Esophagus mucosa (tissue), 1 donor: ENCODE results near the gene LILRA1. TPM values are rescaled to one million over a fixed set of nuclear protein-coding genes. Genes with fewer than 3 reads are reported as not detected.
"Not testable (repeated sequence)": the region's sequence is repeated elsewhere in the genome, so short reads cannot be mapped to it uniquely, and the experiment has no call there.

Experiments
- ATAC-seq: fragments of 200-7000 bp; cut with Tn5 transposase; one replicate; pipeline ENCODE4 v1.9.1; 2020
- total RNA-seq: library from RNA; stranded (reverse); gene quantifications from one replicate; pipeline ENCODE4 v1.2.4, GENCODE V29; 2023
- donor health status: DM: yes; HTN: yes; CAD: no.

Gene LILRA1
- total RNA-seq, 1 donor from 2014 or later = 0.16 TPM

- not testable (repeated sequence) for ATAC-seq
These were observed 15.2 kb upstream of the LILRA1 start for GRCh38 chr19:54578268-54578667.

GRCh38 chr19:54586397-54586796, 7.0 kb upstream of the LILRA1 start:
- ATAC-seq = no peak

DNA sequence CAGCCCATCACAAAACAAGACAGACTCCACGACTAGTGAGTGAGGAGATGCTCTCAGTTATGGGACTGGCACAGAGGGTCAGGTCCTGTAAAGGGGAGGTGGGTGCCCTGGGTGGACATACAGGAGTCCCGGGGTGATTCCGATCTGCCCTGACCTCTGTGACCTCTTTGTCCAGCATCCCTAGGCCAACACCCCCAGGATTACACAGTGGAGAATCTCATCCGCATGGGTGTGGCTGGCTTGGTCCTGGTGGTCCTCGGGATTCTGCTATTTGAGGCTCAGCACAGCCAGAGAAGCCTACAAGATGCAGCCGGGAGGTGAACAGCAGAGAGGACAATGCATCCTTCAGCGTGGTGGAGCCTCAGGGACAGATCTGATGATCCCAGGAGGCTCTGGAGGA, 6.4 kb upstream of the LILRA1 start:
- no peak for ATAC-seq

DNA sequence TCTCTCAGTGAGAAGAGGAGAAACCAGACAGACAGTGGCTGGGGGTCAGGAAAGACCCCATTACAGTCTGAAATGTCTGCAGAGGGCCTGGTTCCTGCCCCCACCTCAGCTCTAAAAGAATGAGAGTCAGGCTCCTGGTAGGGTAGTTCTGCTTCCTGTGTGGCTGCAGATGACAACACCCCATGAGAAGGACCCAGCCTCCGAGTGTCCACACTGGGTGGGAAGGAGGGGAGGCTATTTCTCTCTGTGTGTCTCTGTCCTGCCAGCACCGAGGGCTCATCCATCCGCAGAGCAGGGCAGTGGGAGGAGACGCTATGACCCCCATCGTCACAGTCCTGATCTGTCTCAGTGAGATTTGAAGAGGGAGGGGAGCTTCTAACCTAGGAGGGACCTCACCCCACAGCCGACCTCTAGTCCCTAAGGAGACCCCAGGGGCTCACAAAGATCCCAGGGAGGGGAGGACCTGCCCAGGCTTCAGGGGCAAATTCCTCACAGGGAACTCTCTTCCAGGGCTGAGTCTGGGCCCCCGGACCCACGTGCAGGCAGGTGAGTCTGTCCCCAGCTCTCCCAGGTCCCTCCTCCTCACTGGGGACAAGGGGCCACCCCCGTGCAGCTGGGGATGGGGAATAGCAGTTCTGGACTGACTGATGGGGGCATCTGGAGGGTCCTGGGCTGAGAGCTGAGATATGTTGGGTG, 647 bp downstream of the LILRA1 start:
- ATAC-seq = not testable (repeated sequence)

DNA sequence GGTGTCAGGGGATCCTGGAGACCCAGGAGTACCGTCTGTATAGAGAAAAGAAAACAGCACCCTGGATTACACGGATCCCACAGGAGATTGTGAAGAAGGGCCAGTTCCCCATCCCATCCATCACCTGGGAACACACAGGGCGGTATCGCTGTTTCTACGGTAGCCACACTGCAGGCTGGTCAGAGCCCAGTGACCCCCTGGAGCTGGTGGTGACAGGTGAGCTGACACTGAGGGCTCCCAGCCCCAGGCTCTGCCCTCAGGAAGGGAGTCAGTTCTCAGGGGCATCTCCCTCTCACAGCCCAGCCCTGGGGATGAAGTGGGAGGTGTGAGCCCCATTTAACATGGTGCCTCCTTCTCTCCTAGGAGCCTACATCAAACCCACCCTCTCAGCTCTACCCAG, 1.3 kb downstream of the LILRA1 start:
- no peak for ATAC-seq

DNA sequence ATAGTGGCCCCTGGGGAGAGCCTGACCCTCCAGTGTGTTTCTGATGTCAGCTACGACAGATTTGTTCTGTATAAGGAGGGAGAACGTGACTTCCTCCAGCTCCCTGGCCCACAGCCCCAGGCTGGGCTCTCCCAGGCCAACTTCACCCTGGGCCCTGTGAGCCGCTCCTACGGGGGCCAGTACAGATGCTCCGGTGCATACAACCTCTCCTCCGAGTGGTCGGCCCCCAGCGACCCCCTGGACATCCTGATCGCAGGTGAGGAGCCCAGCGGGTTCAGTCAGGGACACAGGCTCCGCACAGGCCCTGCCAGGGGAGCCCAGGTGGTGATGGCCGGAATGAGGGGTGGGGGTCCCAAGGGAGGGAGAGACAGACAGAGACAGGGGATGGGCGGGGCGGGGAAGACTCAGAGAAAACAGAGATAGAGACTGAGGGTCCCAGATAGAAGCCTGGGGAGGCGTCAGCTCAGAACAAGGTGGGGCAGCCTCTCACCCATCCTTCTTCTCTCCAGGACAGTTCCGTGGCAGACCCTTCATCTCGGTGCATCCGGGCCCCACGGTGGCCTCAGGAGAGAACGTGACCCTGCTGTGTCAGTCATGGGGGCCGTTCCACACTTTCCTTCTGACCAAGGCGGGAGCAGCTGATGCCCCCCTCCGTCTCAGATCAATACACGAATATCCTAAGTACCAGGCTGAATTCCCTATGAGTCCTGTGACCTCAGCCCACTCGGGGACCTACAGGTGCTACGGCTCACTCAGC, 2.4 kb downstream of the LILRA1 start:
- ATAC-seq = not testable (repeated sequence)

- ATAC-seq = no peak
These were observed 6.8 kb downstream of the LILRA1 start for GRCh38 chr19:54600212-54600611.

DNA sequence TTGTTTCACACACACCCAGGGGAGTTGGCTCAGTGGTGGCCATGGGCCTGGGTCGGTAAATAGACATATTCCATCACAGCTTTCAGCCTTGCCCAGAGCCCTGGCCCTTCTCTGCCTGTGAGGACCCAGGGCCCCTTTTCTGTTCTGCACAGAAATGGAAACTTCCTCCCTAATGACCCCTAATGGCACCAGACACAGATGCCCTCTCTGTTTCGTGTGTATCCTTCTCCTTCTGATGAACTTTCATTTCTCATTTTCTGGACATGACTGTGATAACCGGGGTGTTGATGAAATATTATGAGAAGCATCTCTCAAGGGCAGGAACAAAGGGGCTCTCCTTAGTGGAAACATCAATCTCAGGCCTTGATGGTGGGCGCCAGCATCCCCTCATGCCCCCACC, 12.8 kb downstream of the LILRA1 start:
- ATAC-seq = no peak

DNA sequence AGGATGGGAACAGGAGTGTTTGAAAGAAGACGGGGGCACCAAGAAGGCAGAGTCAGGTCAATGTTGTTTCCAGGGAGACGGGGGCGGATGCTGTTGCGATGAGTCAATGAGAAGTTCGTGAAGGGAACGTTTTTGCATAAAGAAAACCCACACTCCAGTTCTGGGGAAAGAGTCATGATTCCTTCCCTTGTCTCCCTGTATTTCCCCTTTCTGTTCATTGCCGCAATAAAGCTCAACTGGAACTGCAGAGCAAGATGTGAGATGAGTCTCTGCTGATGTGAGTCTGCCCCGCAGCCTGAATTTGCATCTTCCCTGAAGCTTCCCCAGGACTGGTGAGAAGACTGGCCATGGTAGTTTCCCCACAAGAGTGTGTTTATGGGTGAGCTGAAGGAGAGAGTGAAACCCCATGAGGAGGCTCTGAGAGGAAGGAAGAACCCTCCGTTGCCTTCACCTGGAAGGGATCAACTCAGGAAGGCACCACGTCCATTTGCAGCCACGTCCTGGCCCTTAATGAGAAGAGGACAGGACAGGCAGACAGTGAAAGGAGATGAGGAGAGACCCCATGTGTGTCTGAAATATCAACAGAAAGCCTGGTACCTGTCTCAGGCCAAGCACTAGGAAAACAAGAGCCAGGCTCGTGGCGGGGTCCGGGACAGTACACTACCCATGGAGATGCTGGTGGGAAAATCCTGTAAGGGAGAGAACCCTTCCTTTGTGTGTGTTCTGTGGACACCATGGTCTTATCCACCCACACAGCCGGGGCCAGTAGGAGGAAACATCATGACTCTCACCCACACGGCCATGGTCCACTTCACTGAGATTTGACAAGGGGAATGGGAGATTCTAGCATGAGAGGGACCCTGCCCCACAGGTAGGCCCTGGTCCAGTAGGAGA, 13.7 kb downstream of the LILRA1 start:
- ATAC-seq = no peak

DNA sequence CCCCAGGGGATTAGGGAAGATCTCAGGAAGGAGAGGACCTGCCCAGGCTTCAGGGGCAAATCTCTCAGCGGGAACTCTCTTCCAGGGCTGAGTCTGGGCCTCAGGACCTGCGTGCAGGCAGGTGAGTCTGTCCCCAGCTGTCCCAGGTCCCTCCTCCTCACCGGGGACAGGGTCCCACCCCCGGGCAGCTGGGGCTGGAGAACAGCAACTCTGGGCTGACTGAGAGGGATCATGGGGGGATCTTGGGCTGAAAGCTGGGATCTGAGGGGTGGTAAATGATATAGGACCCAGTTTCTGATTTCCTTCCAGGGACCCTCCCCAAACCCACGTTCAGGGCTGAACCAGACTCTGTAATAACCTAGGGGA, 14.3 kb downstream of the LILRA1 start:
- ATAC-seq = no peak

DNA sequence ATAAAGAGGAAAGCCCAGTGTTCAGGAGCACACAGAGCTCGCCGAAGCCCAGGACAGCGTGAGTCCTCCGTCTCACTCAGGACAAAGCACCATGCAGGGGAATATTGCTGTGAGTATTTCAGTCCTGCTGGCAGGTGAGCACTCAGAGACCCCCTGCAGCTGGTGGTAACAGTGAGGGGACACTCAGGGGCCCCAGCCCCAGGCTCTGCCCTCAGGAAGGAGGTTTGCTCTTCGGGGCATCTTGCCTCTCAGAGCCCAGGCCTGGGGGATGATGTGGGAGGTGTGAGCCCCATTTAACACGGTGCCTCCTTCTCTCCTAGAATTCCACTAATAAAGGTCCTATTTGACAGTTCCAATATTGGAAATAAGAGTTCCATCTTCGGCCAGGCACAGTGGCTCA, 14.8 kb downstream of the LILRA1 start:
- no peak for ATAC-seq

DNA sequence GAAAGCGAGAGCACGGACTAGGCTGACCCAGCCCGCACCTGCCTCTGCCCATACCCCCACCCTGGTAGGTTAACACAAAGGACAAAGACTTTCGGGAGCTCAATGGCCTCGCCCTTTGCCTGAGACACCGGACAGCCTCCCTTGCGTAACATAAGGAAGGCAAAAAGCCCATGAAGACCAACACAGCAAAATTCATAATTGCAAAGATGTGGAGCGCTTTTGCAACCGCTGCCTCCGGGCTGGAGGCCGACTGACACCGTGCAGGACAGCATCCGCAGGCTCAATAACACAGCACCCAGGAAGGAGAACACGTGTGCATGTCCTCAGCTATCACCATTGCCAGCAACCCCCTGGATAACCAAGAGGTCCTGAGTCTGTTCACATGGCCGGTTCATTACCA, 15.4 kb downstream of the LILRA1 start:
- no peak for ATAC-seq

- ATAC-seq = no peak
These were observed 15.9 kb downstream of the LILRA1 start for GRCh38 chr19:54609356-54609791.

GRCh38 chr19:54612428-54612827, 19.0 kb downstream of the LILRA1 start:
- ATAC-seq = no peak

DNA sequence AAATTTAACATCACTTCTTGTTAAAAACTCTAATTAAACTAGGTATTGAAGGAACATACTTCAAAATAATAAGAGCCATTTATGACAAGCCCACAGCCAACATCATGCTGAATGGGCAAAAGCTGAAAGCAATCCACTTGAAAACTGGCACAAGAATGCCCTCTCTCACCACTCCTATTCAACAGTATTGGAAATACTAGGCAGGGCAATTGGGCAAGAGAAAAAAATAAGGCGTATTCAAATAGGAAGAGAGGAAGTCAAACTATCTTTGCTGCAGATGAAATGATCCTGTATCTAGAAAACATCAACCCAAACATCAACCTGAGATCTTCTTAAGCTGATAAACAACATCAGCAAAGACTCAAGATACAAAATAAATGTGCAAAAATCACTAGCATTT, 21.3 kb downstream of the LILRA1 start:
- ATAC-seq = no peak

GRCh38 chr19:54616057-54616456, 22.6 kb downstream of the LILRA1 start:
- ATAC-seq = no peak

DNA sequence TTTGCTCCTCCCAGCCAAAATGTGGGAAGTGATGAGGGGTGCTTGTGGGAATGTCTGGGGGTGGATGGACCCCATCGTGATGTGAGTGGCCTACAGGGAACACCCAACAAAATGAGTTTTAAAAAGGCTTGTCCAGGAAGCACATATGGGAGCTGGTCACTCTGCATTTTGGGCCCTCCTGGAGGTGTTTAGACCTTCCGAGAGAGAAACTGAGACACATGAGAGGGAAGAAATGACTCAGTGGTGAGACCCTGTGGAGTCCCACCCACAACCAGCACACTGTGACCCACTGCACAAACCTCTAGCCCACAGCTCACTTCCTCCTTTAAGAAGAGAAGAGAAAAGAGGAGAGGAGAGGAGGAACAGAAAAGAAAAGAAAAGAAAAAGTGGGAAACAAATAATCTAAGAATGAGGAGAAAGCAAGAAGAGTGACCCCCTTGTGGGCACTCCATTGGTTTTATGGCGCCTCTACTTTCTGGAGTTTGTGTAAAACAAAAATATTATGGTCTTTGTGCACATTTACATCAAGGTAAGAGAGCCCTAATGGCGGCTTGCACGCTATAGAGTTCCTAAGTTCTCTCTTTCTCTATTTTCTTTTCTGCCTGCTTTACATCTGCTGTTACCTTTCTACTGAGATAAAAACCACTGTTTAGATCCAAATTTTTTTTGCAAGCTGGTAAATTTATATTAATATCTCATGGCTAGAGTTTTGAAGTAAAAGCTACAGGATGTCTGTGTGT, 23.6 kb downstream of the LILRA1 start:
- no peak for ATAC-seq

DNA sequence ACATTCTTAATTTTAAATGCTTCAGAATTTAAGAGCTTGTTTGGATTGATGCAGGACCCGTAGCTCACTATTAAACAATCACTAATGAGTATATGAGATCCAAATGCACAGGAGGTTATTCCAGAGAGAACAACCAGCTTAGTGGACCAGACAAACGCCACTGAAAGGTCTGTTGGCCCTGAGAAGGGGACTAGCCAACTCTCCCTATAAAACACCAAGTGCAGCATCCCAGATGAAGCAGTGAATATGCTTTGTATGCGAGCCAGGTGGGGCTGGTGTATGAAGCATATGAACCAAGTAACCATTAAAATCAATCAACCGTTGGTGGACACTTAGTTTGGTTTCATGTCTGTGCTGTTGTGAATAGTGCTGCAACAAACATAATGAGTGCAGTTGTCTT, 27.0 kb downstream of the LILRA1 start:
- ATAC-seq = no peak

DNA sequence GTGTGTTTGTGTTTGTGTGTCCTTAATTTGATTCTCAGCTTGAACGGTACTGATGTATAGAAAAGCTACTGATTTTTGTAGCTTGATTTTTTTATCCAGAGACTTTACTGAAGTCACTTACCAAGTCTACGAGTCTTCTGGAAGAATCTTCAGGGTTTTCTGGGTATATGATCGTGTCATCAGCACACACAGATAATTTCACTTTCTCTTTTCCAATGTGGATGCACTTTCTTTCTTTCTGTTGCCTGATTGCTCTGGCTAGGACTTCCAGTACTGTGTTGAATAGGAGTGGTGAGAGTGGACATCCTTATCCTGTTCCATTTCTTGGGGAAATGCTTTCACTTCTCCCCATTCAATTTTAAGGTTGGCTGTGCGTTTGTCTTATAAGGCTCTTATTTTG, 29.0 kb downstream of the LILRA1 start:
- ATAC-seq = no peak

DNA sequence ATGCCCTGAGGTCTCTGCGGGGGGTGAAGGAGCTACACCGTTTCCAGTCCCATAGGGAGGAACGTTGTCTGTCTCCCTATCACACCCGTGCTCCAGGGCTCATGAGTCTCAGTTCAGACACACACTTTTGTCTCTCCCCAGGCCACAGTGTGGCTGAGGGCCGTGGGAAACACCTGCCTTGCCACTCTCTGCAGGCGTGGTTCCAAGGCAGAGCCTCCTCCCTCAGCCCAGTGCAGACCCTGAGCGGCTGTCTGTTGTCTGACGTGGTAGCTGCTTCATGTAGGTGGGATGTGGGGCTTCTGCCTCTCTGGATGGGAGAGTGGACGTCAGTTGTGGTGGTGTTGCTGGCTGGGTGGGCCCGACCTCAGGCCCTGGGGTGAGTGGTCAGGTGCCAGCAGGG, 30.8 kb downstream of the LILRA1 start:
- ATAC-seq = peak; percentile 42

GRCh38 chr19:54624934-54625730, 31.7 kb downstream of the LILRA1 start:
- peak; percentile 54 for ATAC-seq

GRCh38 chr19:54626757-54627156, 33.3 kb downstream of the LILRA1 start:
- ATAC-seq = no peak
